K562 (cell line): Measurements from ENCODE around the gene CPA4. TPM values are rescaled to one million over a fixed set of nuclear protein-coding genes. Genes with fewer than 3 reads are reported as not detected.

ENCODE experiments used
- ASH1L ChIP-seq: fragments of 450-650 bp; IDR thresholded peaks from 2 replicates; pipeline ENCODE4 v1.6.1; 2018; ENCODE audit warnings: borderline replicate concordance, mild to moderate bottlenecking, low read depth; ENCODE audit not compliant: partially characterized antibody
- BHLHE40 ChIP-seq: IDR thresholded peaks from 2 replicates; pipeline ENCODE4 v1.6.1; 2011; ENCODE audit warnings: low read length, improper control_type of control experiment
- BRD9 ChIP-seq: fragments of 450-650 bp; IDR thresholded peaks from 2 replicates; pipeline ENCODE4 v1.6.1; 2018; ENCODE audit warnings: low read depth; ENCODE audit not compliant: partially characterized antibody
- CEBPG ChIP-seq, 3 experiments: fragments of 200-800 bp in 1 of 3; sonication (Bioruptor generic) in 1 of 3; sonication (generic) in 1 of 3; formaldehyde crosslinking in 1 of 3; IDR thresholded peaks in 2 of 3; conservative IDR thresholded peaks in 1 of 3; 2 replicates each; pipeline versions ENCODE4 v1.6.1 to v1.8.0; 2016 to 2022; ENCODE audit warnings: missing compliant biosample characterization in 2 of 3, missing genetic modification characterization in 2 of 3, mild to moderate bottlenecking in 1 of 3, missing genetic modification reagents in 1 of 3
- DACH1 ChIP-seq: fragments of 450-650 bp; IDR thresholded peaks from 2 replicates; pipeline ENCODE4 v1.6.1; 2018; ENCODE audit not compliant: partially characterized antibody
- HDGF ChIP-seq: fragments of 450-650 bp; IDR thresholded peaks from 2 replicates; pipeline ENCODE4 v1.6.1; 2016
- KLF1 ChIP-seq: fragments of 450-650 bp; IDR thresholded peaks from 2 replicates; pipeline ENCODE4 v1.6.1; 2016; ENCODE audit warnings: missing genetic modification characterization, missing compliant biosample characterization
- MAFG ChIP-seq: fragments of 450-650 bp; conservative IDR thresholded peaks from 2 replicates; pipeline ENCODE4 v1.6.1; 2016; ENCODE audit warnings: missing genetic modification characterization, missing compliant biosample characterization
- NR4A1 ChIP-seq, 2 experiments: fragments of 250-450 bp in 1 of 2; fragments of 450-650 bp in 1 of 2; sonication (Bioruptor Pico) in 1 of 2; IDR thresholded peaks; 2 replicates each; pipeline versions ENCODE4 v1.4.0 to v1.6.1; 2016 to 2020; ENCODE audit warnings: mild to moderate bottlenecking in 2 of 2, missing compliant biosample characterization in 1 of 2, missing genetic modification characterization in 1 of 2, moderate library complexity in 1 of 2
- PML ChIP-seq: IDR thresholded peaks from 2 replicates; pipeline ENCODE4 v1.6.1; 2012; ENCODE audit warnings: low read length, inconsistent platforms
- TCF3 ChIP-seq: sonication (generic); formaldehyde crosslinking; IDR thresholded peaks from 2 replicates; pipeline ENCODE4 v1.4.0; 2020; ENCODE audit warnings: mild to moderate bottlenecking, missing genetic modification reagents
- TCF7L2 ChIP-seq: fragments of 150-350 bp; IDR thresholded peaks from 2 replicates; pipeline ENCODE4 v1.6.1; 2016; ENCODE audit warnings: low read depth, mild to moderate bottlenecking, low read length, moderate library complexity
- polyA plus RNA-seq, 8 experiments: library from polyadenylated mRNA; depleted of rRNA in 4 of 8; stranded (reverse) in 5 of 8; unstranded in 3 of 8; fragments of >200 nt; fragmentation: Nextera tagmentation in 2 of 8; fragmentation: Illumina TruSeq in 1 of 8; extraction: Ambion mirVana in 2 of 8; extraction: Trizol in 1 of 8; gene quantifications; 2 replicates each; pipeline versions ENCODE4 v1.2.1 to v1.2.3, GENCODE V29; 2011 to 2014; ENCODE audit warnings: inconsistent platforms in 1 of 8, missing spikeins in 1 of 8
- total RNA-seq, 7 experiments: library from RNA; depleted of rRNA in 6 of 7; stranded (reverse); fragments of >200 nt in 6 of 7; fragmentation: Illumina TruSeq in 2 of 7; extraction: Trizol in 2 of 7; gene quantifications; 2 replicates each; pipeline versions ENCODE4 v1.2.1 to v1.2.3, GENCODE V29; 2011 to 2021; ENCODE audit warnings: low replicate concordance in 1 of 7
- TF ChIP-seq, protein P1 (sequence below): fragments of 200-400 bp; formaldehyde crosslinking; IDR thresholded peaks from 2 replicates; pipeline ENCODE4 v1.6.1; 2017; ENCODE audit warnings: mild to moderate bottlenecking, low read depth, low read length, moderate library complexity
- TF ChIP-seq, protein P2 (sequence below): fragments of 450-650 bp; IDR thresholded peaks from 2 replicates; pipeline ENCODE4 v1.7.1; 2018; ENCODE audit warnings: mild to moderate bottlenecking, low read depth; ENCODE audit not compliant: partially characterized antibody

The CPA4 gene
- total and polyA plus RNA-seq, 9 of the 15 experiments (the other 6 are each of a cell fraction or from before 2014, with no cell fraction given) = not detected

DNA sequence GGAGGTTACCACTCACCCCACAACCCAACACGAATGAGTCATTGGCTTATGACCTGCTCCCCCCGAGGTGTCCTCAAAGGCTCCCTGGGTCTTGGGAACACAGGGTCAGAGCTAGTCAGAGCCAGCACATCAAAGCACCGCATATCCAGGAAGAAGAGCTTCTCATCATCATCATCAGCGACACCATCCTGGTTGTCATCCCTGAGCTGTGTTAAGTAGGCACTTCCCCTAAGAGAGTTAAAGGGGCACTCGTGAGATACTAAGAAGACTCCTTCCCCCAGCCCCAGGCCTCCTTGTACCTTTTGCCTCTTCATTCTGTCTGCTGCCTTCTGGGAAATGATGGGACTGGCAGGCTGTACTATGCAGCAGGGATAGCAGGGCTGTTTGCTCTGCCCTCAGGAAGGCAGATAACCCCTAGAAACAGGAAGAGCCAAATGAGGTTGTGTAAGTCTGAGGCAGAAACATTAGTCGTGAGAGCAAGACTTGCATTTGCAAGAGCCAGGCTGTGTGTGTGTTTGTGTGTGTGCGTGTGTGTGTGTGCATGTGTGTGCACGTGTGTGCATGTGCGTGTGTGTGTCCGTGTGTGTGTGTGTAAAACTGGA is 76.2 kb downstream of the CPA4 start (continued):
- TF ChIP-seq MAFG (tag) = no peak
- TF ChIP-seq, protein P1, sequence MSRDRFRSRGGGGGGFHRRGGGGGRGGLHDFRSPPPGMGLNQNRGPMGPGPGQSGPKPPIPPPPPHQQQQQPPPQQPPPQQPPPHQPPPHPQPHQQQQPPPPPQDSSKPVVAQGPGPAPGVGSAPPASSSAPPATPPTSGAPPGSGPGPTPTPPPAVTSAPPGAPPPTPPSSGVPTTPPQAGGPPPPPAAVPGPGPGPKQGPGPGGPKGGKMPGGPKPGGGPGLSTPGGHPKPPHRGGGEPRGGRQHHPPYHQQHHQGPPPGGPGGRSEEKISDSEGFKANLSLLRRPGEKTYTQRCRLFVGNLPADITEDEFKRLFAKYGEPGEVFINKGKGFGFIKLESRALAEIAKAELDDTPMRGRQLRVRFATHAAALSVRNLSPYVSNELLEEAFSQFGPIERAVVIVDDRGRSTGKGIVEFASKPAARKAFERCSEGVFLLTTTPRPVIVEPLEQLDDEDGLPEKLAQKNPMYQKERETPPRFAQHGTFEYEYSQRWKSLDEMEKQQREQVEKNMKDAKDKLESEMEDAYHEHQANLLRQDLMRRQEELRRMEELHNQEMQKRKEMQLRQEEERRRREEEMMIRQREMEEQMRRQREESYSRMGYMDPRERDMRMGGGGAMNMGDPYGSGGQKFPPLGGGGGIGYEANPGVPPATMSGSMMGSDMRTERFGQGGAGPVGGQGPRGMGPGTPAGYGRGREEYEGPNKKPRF = no peak
- 0 out of 2 replicates have a peak, but pooled peaks have one; percentile 52 for TF ChIP-seq BHLHE40
- TF ChIP-seq TCF3 (CRISPR knock-in tag) = no peak
- no peak for TF ChIP-seq PML
- no peak for TF ChIP-seq NR4A1 (CRISPR knock-in tag; IDR thresholded peaks at IDR 0.05)
- TF ChIP-seq NR4A1 (tag; IDR thresholded peaks at IDR 0.05) = no peak
- TF ChIP-seq DACH1 = no peak
- TF ChIP-seq CEBPG (CRISPR knock-in tag; IDR thresholded peaks at IDR 0.05) = no peak
- 0 out of 4 replicates have a peak, but pooled peaks of 1 of the 2 experiments have one; percentile 20 for TF ChIP-seq CEBPG (tag; conservative IDR thresholded peaks at IDR 0.05 in 1 of 2, IDR thresholded peaks at IDR 0.05 in 1 of 2)
- no peak for TF ChIP-seq KLF1 (tag)
- TF ChIP-seq TCF7L2 = no peak
- TF ChIP-seq, protein P2, sequence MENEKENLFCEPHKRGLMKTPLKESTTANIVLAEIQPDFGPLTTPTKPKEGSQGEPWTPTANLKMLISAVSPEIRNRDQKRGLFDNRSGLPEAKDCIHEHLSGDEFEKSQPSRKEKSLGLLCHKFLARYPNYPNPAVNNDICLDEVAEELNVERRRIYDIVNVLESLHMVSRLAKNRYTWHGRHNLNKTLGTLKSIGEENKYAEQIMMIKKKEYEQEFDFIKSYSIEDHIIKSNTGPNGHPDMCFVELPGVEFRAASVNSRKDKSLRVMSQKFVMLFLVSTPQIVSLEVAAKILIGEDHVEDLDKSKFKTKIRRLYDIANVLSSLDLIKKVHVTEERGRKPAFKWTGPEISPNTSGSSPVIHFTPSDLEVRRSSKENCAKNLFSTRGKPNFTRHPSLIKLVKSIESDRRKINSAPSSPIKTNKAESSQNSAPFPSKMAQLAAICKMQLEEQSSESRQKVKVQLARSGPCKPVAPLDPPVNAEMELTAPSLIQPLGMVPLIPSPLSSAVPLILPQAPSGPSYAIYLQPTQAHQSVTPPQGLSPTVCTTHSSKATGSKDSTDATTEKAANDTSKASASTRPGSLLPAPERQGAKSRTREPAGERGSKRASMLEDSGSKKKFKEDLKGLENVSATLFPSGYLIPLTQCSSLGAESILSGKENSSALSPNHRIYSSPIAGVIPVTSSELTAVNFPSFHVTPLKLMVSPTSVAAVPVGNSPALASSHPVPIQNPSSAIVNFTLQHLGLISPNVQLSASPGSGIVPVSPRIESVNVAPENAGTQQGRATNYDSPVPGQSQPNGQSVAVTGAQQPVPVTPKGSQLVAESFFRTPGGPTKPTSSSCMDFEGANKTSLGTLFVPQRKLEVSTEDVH = no peak
- no peak for TF ChIP-seq HDGF
- no peak for TF ChIP-seq BRD9
- no peak for TF ChIP-seq ASH1L
